GM12878 (cell line): ENCODE data around the gene DDX46. TPM values are rescaled to one million over a fixed set of nuclear protein-coding genes. Genes with fewer than 3 reads are reported as not detected.

Experiments
- ATAC-seq: fragments of 200-7000 bp; cut with Tn5 transposase; 3 replicates; pipeline ENCODE4 v1.9.1; 2020; ENCODE audit warnings: mild to moderate bottlenecking, moderate library complexity
- BruUV-seq: library from RNA; stranded (reverse); fragments of 400-500 nt; replicated peaks from 2 replicates; lab custom pipeline; 2021; lab: Mats Ljungman, UMichigan
- CTCF ChIA-PET: fragments of 300-600 bp; sonication (Branson Sonifier 250); formaldehyde crosslinking; extraction: SDS; loops from one replicate; lab custom pipeline; 2021; ENCODE audit warnings: inconsistent platforms; lab: Yijun Ruan, JAX
- POLR2A ChIA-PET: fragments of 350-600 bp; formaldehyde crosslinking; extraction: SDS; loops from one replicate; lab custom pipeline; 2021; ENCODE audit warnings: inconsistent platforms; lab: Charles Lee
- RAD21 ChIA-PET: fragments of 300-600 bp; sonication (Branson Sonifier 250); formaldehyde crosslinking; loops from one replicate; lab custom pipeline; 2023; ENCODE audit warnings: antibody characterized with exemption; ENCODE audit not compliant: unreplicated experiment; lab: Charles Lee
- SMC1A ChIA-PET: fragments of 300-600 bp; sonication (Branson Sonifier 250); formaldehyde crosslinking; loops from one replicate; lab custom pipeline; 2023; ENCODE audit not compliant: unreplicated experiment, uncharacterized antibody; lab: Charles Lee
- DNase-seq: peaks from one replicate; pipeline ENCODE4 v3.0.0-alpha.2; 2011; ENCODE audit warnings: low read depth, low spot score
- FAIRE-seq: peaks from 3 replicates; lab custom pipeline; 2011; peaks lifted over from hg19 to GRCh38; lab: Jason Lieb, UNC
- H2AFZ ChIP-seq: 2 replicates; pipeline ENCODE4 v1.6.0; 2011; ENCODE audit warnings: low read depth, low read length, control low read depth; ENCODE audit not compliant: control insufficient read depth
- H3K27ac ChIP-seq: 2 replicates; pipeline ENCODE4 v1.5.1; 2011; ENCODE audit warnings: control low read depth; ENCODE audit not compliant: control insufficient read depth, insufficient read depth
- H3K27me3 ChIP-seq, 2 experiments: replicated peaks in 1 of 2; 2 replicates each; pipeline versions ENCODE4 v1.6.0 to v1.6.1; 2011; ENCODE audit warnings: low read length in 1 of 2; ENCODE audit not compliant: control insufficient read depth in 2 of 2, insufficient read depth in 2 of 2
- H3K36me3 ChIP-seq, 2 experiments: 2 replicates each; pipeline ENCODE4 v1.5.1; 2011; ENCODE audit warnings: low read length in 1 of 2; ENCODE audit not compliant: control insufficient read depth in 2 of 2, insufficient read depth in 2 of 2
- H3K4me1 ChIP-seq: 2 replicates; pipeline ENCODE4 v1.6.1; 2011; ENCODE audit warnings: mild to moderate bottlenecking, low read length, moderate library complexity, mixed read lengths; ENCODE audit not compliant: control insufficient read depth, insufficient read depth
- H3K4me2 ChIP-seq: 2 replicates; pipeline ENCODE4 v1.6.0; 2011; ENCODE audit warnings: control low read depth; ENCODE audit not compliant: control insufficient read depth, insufficient read depth
- H3K4me3 ChIP-seq: fragments of 200-600 bp; sonication (generic); 2 replicates; pipeline ENCODE4 v1.5.1; 2016
- H3K79me2 ChIP-seq: 2 replicates; pipeline ENCODE4 v1.6.0; 2011; ENCODE audit warnings: low read length; ENCODE audit not compliant: control insufficient read depth, insufficient read depth
- H3K9ac ChIP-seq: 2 replicates; pipeline ENCODE4 v1.8.0; 2011; ENCODE audit warnings: low read length, control low read depth, mixed read lengths; ENCODE audit not compliant: control insufficient read depth, insufficient read depth
- H3K9me3 ChIP-seq: replicated peaks from 3 replicates; pipeline ENCODE4 v1.5.1; 2011; ENCODE audit warnings: mild to moderate bottlenecking, low read length; ENCODE audit not compliant: control insufficient read depth, insufficient read depth
- H4K20me1 ChIP-seq: 2 replicates; pipeline ENCODE4 v1.6.0; 2011; ENCODE audit not compliant: control insufficient read depth, insufficient read depth
- NFYB ChIP-seq: IDR thresholded peaks from 2 replicates; pipeline ENCODE4 v1.6.1; 2011; ENCODE audit warnings: low read depth, mild to moderate bottlenecking, low read length, improper control_type of control experiment, moderate library complexity; ENCODE audit not compliant: insufficient read depth
- NR2C1 ChIP-seq: fragments of 450-650 bp; IDR thresholded peaks from 2 replicates; pipeline ENCODE4 v1.6.1; 2017; ENCODE audit warnings: antibody characterized with exemption, mild to moderate bottlenecking, moderate library complexity
- NR2F1 ChIP-seq: fragments of 450-650 bp; conservative IDR thresholded peaks from 2 replicates; pipeline ENCODE4 v1.6.1; 2017; ENCODE audit warnings: mild to moderate bottlenecking
- RFX5 ChIP-seq: IDR thresholded peaks from 2 replicates; pipeline ENCODE4 v1.6.1; 2011; ENCODE audit warnings: low read depth, low read length, improper control_type of control experiment
- SMC3 ChIP-seq: IDR thresholded peaks from 2 replicates; pipeline ENCODE4 v1.6.1; 2011; ENCODE audit warnings: low read length, improper control_type of control experiment, borderline replicate concordance
- SPI1 ChIP-seq: IDR thresholded peaks from 2 replicates; pipeline ENCODE4 v1.6.1; 2011; ENCODE audit warnings: low read depth, mild to moderate bottlenecking, low read length, moderate library complexity, borderline replicate concordance; ENCODE audit not compliant: insufficient read depth
- SRF ChIP-seq, 2 experiments: IDR thresholded peaks; 2 replicates each; pipeline ENCODE4 v1.6.1; 2011; ENCODE audit warnings: low read depth in 2 of 2, low read length in 2 of 2, mild to moderate bottlenecking in 1 of 2, moderate library complexity in 1 of 2
- ZSCAN29 ChIP-seq: fragments of 450-650 bp; IDR thresholded peaks from 2 replicates; pipeline ENCODE4 v1.6.1; 2017; ENCODE audit warnings: mild to moderate bottlenecking, moderate library complexity
- WGBS: methylation state at CpG from one replicate; pipeline ENCODE4 v1.1.6; 2016; ENCODE audit warnings: low lambda C conversion rate; ENCODE audit not compliant: insufficient replicate concordance, insufficient coverage; ENCODE audit errors: missing lambda C conversion rate; 5-methylcytosine and 5-hydroxymethylcytosine counted together
- in situ Hi-C: fragments of 300-500 bp; cut with MboI; formaldehyde crosslinking; loops from 9 replicates; pipeline ENCODE4 v1.14.3; 2018; ENCODE audit warnings: mixed read lengths
- intact Hi-C: fragments of 100-400 bp; cut with micrococcal nuclease; formaldehyde crosslinking; loops from one replicate; pipeline ENCODE4 v1.14.2; 2022; ENCODE audit not compliant: unreplicated experiment
- polyA plus RNA-seq, 11 experiments: library from polyadenylated mRNA; depleted of rRNA in 4 of 11; unstranded in 6 of 11; stranded (reverse) in 5 of 11; fragments of >200 nt; fragmentation: Nextera tagmentation in 4 of 11; fragmentation: Illumina TruSeq in 1 of 11; extraction: Ambion mirVana in 4 of 11; extraction: Trizol in 1 of 11; gene quantifications; 1 replicate in 1 of 11; 2 replicates in 10 of 11; pipeline versions ENCODE4 v1.2.1 to v1.2.3, GENCODE V29; 2011 to 2016; ENCODE audit warnings: inconsistent platforms in 2 of 11, missing spikeins in 2 of 11, low read depth in 1 of 11
- total RNA-seq, 4 experiments: library from RNA; depleted of rRNA in 3 of 4; stranded (reverse); fragments of >200 nt in 3 of 4; fragmentation: Illumina TruSeq in 1 of 4; extraction: Trizol in 1 of 4; gene quantifications; 2 replicates each; pipeline versions ENCODE4 v1.2.1 to v1.2.3, GENCODE V29; 2013 to 2021
- TF ChIP-seq, protein P1 (sequence below): IDR thresholded peaks from 2 replicates; pipeline ENCODE4 v1.6.1; 2011; ENCODE audit warnings: low read depth, low read length, improper control_type of control experiment, borderline replicate concordance
- TF ChIP-seq, protein P2 (sequence below): IDR thresholded peaks from 2 replicates; pipeline ENCODE4 v1.6.1; 2011; ENCODE audit warnings: borderline replicate concordance, low read depth, mild to moderate bottlenecking, moderate library complexity, low read length; ENCODE audit not compliant: insufficient read depth, poor library complexity, severe bottlenecking
- TF ChIP-seq, protein P3 (sequence below): fragments of 450-650 bp; IDR thresholded peaks from 2 replicates; pipeline ENCODE4 v1.6.1; 2017; ENCODE audit warnings: mild to moderate bottlenecking, low read depth, inconsistent platforms; ENCODE audit not compliant: poor library complexity, severe bottlenecking
- TF ChIP-seq, protein P4 (sequence below): fragments of 450-650 bp; conservative IDR thresholded peaks from 2 replicates; pipeline ENCODE4 v1.6.1; 2017; ENCODE audit warnings: mild to moderate bottlenecking, moderate library complexity

DDX46 gene
- total and polyA plus RNA-seq, 10 of the 15 experiments (the other 5 are each of a cell fraction or from before 2014, with no cell fraction given): 23.0 to 77.1 (median 42.2) TPM

DNA sequence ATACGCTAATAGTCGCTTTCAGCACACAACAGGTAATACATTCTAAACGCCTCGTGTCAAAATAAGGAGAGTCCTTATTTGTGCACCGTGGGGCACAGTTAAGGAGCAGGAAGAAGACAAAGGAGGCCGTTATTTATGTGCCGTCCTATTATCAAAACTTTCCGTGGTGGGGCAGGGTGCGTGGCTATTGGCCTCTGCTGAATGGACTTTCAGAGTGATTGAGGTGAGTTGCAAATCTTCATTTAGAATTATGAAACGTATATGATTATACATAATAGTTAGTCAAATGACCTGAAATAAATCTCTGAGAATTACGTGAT lies 88.0 kb downstream of the DDX46 start:
- WGBS: under 1% methylated on average over 11 of the region's 11 CpGs
- peak overlapping the region; percentile 84 for H3K4me3 ChIP-seq
- CTCF ChIA-PET: interaction anchor here (0.8 to 1.4 kb wide), 6 partner anchors 18 to 89 kb away, joined by 3 to 9 read pairs (median 3); partner anchors contain the start of genes PCBD2 and TXNDC15
- H3K79me2 ChIP-seq: peaks cover 42% of the 10 kb centered on the region
- peak overlapping the region; percentile 36 for H3K4me2 ChIP-seq
- in situ Hi-C loops (no loop called here), intact Hi-C loops (loop anchor here (1.0 kb wide), 1 partner anchor 58 kb away; no protein-coding TSS in a partner anchor)
- H3K9me3 ChIP-seq: no peaks in the 10 kb centered on the region
- peak; percentile 25 for ATAC-seq
- H3K27me3 ChIP-seq: no peaks in the 10 kb centered on the region
- peak overlapping the region; percentile 98 for H3K9ac ChIP-seq
- peaks cover 10% of the 10 kb centered on the region for H3K4me1 ChIP-seq
- FAIRE-seq: no peak
- POLR2A ChIA-PET: interaction anchor here (1.0 to 1.4 kb wide), 6 partner anchors 9 to 107 kb away, joined by 3 to 5 read pairs (median 4); partner anchors contain the start of gene TXNDC15
- H2AFZ ChIP-seq: peak overlapping the region; percentile 80
- peak overlapping the region; percentile 92 for H3K27ac ChIP-seq
- SMC1A ChIA-PET: interaction anchor here (0.7 to 1.4 kb wide), 7 partner anchors 13 to 108 kb away, joined by 3 to 5 read pairs (median 4); partner anchors contain the start of genes CAMLG and PCBD2
- BruUV-seq: TSS peak; percentile 79
- DNase-seq: no peak
- no peaks in the 10 kb centered on the region; the same call in 1 of the 2 replicates for H4K20me1 ChIP-seq
- peaks cover 0 to 5% of the 10 kb centered on the region in 2 experiments; a peak in 2 of 4 replicates for H3K36me3 ChIP-seq
- RAD21 ChIA-PET: interaction anchor here (0.8 to 1.2 kb wide), 4 partner anchors 27 to 110 kb away, joined by 3 to 6 read pairs (median 5); partner anchors contain the start of genes CAMLG, PCBD2 and TXNDC15
- TF ChIP-seq SPI1: no peak
- TF ChIP-seq NR2C1: no peak
- TF ChIP-seq, protein P1, sequence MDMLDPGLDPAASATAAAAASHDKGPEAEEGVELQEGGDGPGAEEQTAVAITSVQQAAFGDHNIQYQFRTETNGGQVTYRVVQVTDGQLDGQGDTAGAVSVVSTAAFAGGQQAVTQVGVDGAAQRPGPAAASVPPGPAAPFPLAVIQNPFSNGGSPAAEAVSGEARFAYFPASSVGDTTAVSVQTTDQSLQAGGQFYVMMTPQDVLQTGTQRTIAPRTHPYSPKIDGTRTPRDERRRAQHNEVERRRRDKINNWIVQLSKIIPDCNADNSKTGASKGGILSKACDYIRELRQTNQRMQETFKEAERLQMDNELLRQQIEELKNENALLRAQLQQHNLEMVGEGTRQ: no peak
- TF ChIP-seq, protein P2, sequence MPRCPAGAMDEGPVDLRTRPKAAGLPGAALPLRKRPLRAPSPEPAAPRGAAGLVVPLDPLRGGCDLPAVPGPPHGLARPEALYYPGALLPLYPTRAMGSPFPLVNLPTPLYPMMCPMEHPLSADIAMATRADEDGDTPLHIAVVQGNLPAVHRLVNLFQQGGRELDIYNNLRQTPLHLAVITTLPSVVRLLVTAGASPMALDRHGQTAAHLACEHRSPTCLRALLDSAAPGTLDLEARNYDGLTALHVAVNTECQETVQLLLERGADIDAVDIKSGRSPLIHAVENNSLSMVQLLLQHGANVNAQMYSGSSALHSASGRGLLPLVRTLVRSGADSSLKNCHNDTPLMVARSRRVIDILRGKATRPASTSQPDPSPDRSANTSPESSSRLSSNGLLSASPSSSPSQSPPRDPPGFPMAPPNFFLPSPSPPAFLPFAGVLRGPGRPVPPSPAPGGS: no peak
- TF ChIP-seq SMC3: no peak
- TF ChIP-seq NFYB: no peak
- TF ChIP-seq, protein P3, sequence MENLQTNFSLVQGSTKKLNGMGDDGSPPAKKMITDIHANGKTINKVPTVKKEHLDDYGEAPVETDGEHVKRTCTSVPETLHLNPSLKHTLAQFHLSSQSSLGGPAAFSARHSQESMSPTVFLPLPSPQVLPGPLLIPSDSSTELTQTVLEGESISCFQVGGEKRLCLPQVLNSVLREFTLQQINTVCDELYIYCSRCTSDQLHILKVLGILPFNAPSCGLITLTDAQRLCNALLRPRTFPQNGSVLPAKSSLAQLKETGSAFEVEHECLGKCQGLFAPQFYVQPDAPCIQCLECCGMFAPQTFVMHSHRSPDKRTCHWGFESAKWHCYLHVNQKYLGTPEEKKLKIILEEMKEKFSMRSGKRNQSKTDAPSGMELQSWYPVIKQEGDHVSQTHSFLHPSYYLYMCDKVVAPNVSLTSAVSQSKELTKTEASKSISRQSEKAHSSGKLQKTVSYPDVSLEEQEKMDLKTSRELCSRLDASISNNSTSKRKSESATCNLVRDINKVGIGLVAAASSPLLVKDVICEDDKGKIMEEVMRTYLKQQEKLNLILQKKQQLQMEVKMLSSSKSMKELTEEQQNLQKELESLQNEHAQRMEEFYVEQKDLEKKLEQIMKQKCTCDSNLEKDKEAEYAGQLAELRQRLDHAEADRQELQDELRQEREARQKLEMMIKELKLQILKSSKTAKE: no peak
- no peak for TF ChIP-seq ZSCAN29
- no peak for TF ChIP-seq NR2F1
- TF ChIP-seq SRF (IDR thresholded peaks at IDR 0.05; ENCODE audit: low read depth in 2 of 2, low read length in 2 of 2): no peak
- TF ChIP-seq RFX5: no peak
- TF ChIP-seq, protein P4, sequence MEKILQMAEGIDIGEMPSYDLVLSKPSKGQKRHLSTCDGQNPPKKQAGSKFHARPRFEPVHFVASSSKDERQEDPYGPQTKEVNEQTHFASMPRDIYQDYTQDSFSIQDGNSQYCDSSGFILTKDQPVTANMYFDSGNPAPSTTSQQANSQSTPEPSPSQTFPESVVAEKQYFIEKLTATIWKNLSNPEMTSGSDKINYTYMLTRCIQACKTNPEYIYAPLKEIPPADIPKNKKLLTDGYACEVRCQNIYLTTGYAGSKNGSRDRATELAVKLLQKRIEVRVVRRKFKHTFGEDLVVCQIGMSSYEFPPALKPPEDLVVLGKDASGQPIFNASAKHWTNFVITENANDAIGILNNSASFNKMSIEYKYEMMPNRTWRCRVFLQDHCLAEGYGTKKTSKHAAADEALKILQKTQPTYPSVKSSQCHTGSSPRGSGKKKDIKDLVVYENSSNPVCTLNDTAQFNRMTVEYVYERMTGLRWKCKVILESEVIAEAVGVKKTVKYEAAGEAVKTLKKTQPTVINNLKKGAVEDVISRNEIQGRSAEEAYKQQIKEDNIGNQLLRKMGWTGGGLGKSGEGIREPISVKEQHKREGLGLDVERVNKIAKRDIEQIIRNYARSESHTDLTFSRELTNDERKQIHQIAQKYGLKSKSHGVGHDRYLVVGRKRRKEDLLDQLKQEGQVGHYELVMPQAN: no peak
